Measurements from ENCODE around the gene OTOS.

GRCh38 chr2:240139011-240139441 is 1.4 kb downstream of the OTOS start:
- TF ChIP-seq ELF1 (CRISPR knock-in tag; IDR thresholded peaks at IDR 0.05), result no peak
- TF ChIP-seq MIER3 (CRISPR knock-in tag; IDR thresholded peaks at IDR 0.05; ENCODE audit: borderline replicate concordance), result no peak
- TF ChIP-seq ZNF501 (CRISPR knock-in tag; IDR thresholded peaks at IDR 0.05), result no peak
